ENCODE data around the gene RAB5B. TPM values are rescaled to one million over a fixed set of nuclear protein-coding genes. Genes with fewer than 3 reads are reported as not detected.

Gene RAB5B
- total and polyA plus RNA-seq, 2 donors from 2014 or later, result 72.5 to 112 TPM

DNA sequence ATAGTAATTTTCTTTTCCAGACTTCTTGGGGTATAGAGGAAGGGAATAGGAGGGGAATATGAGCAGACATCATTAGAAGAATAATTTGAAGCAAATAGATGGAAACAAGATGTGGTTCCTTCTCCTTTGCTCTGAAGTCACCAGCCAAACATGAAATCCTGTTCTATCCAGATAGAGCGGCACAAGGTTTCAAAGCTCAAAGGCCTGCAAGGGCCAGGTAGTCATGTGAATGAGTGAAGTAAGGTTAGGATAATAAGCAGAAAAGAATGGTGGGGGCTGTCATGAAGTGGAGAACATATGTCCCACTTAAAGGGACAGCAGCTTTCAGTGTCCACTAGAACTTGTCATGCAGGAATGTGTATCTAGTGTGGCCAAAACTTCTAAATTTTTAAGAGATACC lies 44.5 kb downstream of the RAB5B start:
- intact Hi-C loops (cut with DNase I), result no loop called here
- DNase-seq (no peak), FAIRE-seq (no peak)
- Histone ChIP-seq H3K36me3 (ENCODE audit: control insufficient read depth in 2 of 3, insufficient read depth in 3 of 3, low read length in 3 of 3) (no peaks in the 10 kb centered on the region), H3K9ac (ENCODE audit: low read length in 3 of 3) (no peak overlapping the region), H3K9me3 (ENCODE audit: control insufficient read depth in 2 of 3, insufficient read depth in 1 of 3, low read length in 3 of 3) (no peaks in the 10 kb centered on the region), H3K27ac (ENCODE audit: low read depth in 2 of 2, low read length in 2 of 2) (peak overlapping the region; percentile 9 to 61), H3K4me3 (ENCODE audit: low read length in 3 of 3) (no peak overlapping the region), H3K4me1 (ENCODE audit: control insufficient read depth in 2 of 3, insufficient read depth in 2 of 3, low read depth in 1 of 3, low read length in 3 of 3) (peaks cover 0 to 14% (median 6%) of the 10 kb centered on the region in 3 donors), H3K27me3 (ENCODE audit: control insufficient read depth, insufficient read depth, low read length) (no peaks in the 10 kb centered on the region)
- TF ChIP-seq, protein P1, sequence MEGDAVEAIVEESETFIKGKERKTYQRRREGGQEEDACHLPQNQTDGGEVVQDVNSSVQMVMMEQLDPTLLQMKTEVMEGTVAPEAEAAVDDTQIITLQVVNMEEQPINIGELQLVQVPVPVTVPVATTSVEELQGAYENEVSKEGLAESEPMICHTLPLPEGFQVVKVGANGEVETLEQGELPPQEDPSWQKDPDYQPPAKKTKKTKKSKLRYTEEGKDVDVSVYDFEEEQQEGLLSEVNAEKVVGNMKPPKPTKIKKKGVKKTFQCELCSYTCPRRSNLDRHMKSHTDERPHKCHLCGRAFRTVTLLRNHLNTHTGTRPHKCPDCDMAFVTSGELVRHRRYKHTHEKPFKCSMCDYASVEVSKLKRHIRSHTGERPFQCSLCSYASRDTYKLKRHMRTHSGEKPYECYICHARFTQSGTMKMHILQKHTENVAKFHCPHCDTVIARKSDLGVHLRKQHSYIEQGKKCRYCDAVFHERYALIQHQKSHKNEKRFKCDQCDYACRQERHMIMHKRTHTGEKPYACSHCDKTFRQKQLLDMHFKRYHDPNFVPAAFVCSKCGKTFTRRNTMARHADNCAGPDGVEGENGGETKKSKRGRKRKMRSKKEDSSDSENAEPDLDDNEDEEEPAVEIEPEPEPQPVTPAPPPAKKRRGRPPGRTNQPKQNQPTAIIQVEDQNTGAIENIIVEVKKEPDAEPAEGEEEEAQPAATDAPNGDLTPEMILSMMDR (IDR thresholded peaks at IDR 0.05; ENCODE audit: borderline replicate concordance, extremely low read depth, insufficient read depth), result no peak

DNA sequence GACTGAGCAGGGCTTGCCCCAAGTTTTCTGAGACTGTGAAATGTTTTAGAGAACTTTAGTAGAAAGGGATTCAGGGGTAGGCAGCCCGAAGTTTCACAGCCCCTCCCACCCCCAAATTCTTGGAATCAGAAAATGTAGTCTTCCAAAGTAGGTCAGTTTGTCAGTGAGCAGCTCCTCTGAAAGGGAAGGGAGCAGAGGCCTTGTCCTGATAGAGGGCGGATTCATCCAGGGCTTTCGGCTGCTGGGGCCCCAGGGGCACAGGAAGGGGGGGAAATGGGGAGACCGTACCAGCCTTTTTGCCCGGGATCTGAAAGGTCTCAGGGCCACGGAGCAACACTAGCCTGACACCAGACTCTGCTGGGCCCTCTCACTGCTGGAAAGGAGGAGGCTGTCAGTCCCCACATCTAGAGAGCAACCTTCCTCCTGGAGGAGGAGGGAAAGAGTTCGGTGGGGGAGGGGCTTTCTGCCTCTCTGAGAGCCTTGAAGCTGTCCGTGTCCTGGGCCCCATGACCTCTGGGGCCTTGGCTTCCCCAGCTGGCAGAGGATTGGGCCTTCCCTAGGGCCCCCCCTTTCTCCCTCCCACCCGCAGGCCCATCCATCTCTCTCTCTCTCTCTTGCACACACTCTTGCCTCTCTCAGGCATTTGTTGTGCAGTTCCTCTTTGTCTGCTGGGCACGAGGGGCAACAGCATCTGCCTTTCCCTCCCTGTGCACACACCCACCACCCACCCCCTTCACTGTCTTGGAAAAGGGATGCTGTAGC lies 46.7 kb downstream of the RAB5B start, which contains the start of gene IKZF4:
TSS of gene IKZF4 (plus strand) at position 621 of the 762 bp plus-strand sequence. CDS start 451 bp downstream, outside the sequence.
- peak within 1 kb of the TSS in 2 of 3 donors; percentile 40 to 56 for H3K9ac ChIP-seq (ENCODE audit: low read length in 3 of 3)
- peaks cover 0 to 8% (median 0%) of the 10 kb centered on the region in 3 donors for H3K36me3 ChIP-seq (ENCODE audit: control insufficient read depth in 2 of 3, insufficient read depth in 3 of 3, low read length in 3 of 3)
- peak within 1 kb of the TSS; percentile 38 to 60 for H3K27ac ChIP-seq (ENCODE audit: low read depth in 2 of 2, low read length in 2 of 2)
- peaks cover 0 to 5% (median 0%) of the 10 kb centered on the region in 3 donors for H3K4me1 ChIP-seq (ENCODE audit: control insufficient read depth in 2 of 3, insufficient read depth in 2 of 3, low read depth in 1 of 3, low read length in 3 of 3)
- peak within 1 kb of the TSS; percentile 9 to 67 (median 42) for H3K4me3 ChIP-seq (ENCODE audit: low read length in 3 of 3)
- H3K27me3 ChIP-seq (ENCODE audit: control insufficient read depth, insufficient read depth, low read length), result no peaks in the 10 kb centered on the region
- TF ChIP-seq, protein P1 (IDR thresholded peaks at IDR 0.05; ENCODE audit: borderline replicate concordance, extremely low read depth, insufficient read depth), result no peak
- DNase-seq (peak; percentile 89 to 97 (median 93)), FAIRE-seq (no peak)
- intact Hi-C loops (cut with DNase I), result no loop called here
- H3K9me3 ChIP-seq (ENCODE audit: control insufficient read depth in 2 of 3, insufficient read depth in 1 of 3, low read length in 3 of 3), result no peaks in the 10 kb centered on the region

DNA sequence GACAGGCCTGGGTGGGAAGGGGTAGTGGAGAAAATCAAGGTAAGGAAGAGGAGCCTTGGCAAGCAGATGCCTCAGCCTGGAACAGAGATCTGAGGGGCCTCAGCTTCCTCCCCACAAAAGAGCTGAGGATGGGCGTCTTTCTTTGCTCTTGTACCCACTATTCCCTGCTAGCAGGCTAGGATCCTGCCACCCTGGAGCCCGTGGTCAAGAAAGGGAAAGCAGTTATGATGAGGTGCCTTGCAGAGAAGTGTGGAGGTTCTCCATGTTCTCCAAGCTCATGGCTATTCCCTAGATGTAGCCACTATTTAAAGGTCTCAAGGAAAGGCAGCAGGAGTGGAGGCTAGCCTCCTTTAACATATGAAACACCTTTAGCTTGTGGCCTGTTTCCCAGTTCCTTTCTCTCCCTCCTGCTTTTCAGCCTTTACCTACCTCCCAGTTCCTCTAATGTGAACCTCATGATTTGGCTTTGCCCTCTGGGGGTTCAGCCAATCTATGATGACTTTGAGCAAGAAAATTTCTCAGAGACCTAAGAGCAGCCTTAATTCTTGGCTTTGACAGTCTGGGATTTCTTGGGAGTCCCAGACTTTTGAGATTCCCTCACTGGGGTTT lies 48.1 kb downstream of the RAB5B start:
- H3K4me1 ChIP-seq (ENCODE audit: control insufficient read depth in 2 of 3, insufficient read depth in 2 of 3, low read depth in 1 of 3, low read length in 3 of 3), result peaks cover 0 to 5% (median 0%) of the 10 kb centered on the region in 3 donors
- H3K4me3 ChIP-seq (ENCODE audit: low read length in 3 of 3), result peak overlapping the region in 2 of 3 donors; percentile 9 to 67
- H3K27me3 ChIP-seq (ENCODE audit: control insufficient read depth, insufficient read depth, low read length), result no peaks in the 10 kb centered on the region
- no peaks in the 10 kb centered on the region for H3K9me3 ChIP-seq (ENCODE audit: control insufficient read depth in 2 of 3, insufficient read depth in 1 of 3, low read length in 3 of 3)
- H3K27ac ChIP-seq (ENCODE audit: low read depth in 2 of 2, low read length in 2 of 2), result no peak overlapping the region
- H3K9ac ChIP-seq (ENCODE audit: low read length in 3 of 3), result peak overlapping the region in 2 of 3 donors; percentile 17 to 40
- DNase-seq (peak in 2 of 5 donors; percentile 32 to 41), FAIRE-seq (no peak)
- TF ChIP-seq, protein P1 (IDR thresholded peaks at IDR 0.05; ENCODE audit: borderline replicate concordance, extremely low read depth, insufficient read depth), result no peak
- peaks cover 0 to 8% (median 0%) of the 10 kb centered on the region in 3 donors for H3K36me3 ChIP-seq (ENCODE audit: control insufficient read depth in 2 of 3, insufficient read depth in 3 of 3, low read length in 3 of 3)
- intact Hi-C loops (cut with DNase I), result no loop called here

Data from kidney (tissue), 14 donors.